Measurements from ENCODE around the gene TLR5.
"Not testable (repeated sequence)": the region's sequence is repeated elsewhere in the genome, so short reads cannot be mapped to it uniquely, and the experiment has no call there.

Gene TLR5

GRCh38 chr1:223142795-223143536 is at the start of gene TLR5:
Gene TLR5 (minus strand): TSS chr1:223143248. CDS start chr1:223113031, 30,217 bp downstream.
- DNase-seq = peak; percentile 8

GRCh38 chr1:223189903-223190724 is 47.1 kb upstream of the TLR5 start:
- DNase-seq = no peak

GRCh38 chr1:223189525-223189902 is 46.5 kb upstream of the TLR5 start:
- no peak for DNase-seq

- no peak for DNase-seq
Observed at GRCh38 chr1:223188618-223189356, 45.7 kb upstream of the TLR5 start.

GRCh38 chr1:223186800-223187199 is 43.8 kb upstream of the TLR5 start:
- no peak for DNase-seq

GRCh38 chr1:223183268-223183862 is 40.3 kb upstream of the TLR5 start:
- DNase-seq = no peak

- no peak for DNase-seq
Observed at GRCh38 chr1:223180731-223181321, 37.8 kb upstream of the TLR5 start.

- DNase-seq = no peak
Observed at GRCh38 chr1:223179786-223180185, 36.7 kb upstream of the TLR5 start.

GRCh38 chr1:223179280-223179679 is 36.2 kb upstream of the TLR5 start:
- DNase-seq = no peak

- DNase-seq = peak; percentile 11
Observed at GRCh38 chr1:223177681-223178080, 34.6 kb upstream of the TLR5 start.

GRCh38 chr1:223176437-223176836 is 33.4 kb upstream of the TLR5 start:
- DNase-seq = no peak

- no peak for DNase-seq
Observed at GRCh38 chr1:223175633-223176032, 32.6 kb upstream of the TLR5 start.

- no peak for DNase-seq
Observed at GRCh38 chr1:223175032-223175431, 32.0 kb upstream of the TLR5 start.

GRCh38 chr1:223169458-223169857 is 26.4 kb upstream of the TLR5 start:
- not testable (repeated sequence) for DNase-seq

- no peak for DNase-seq
Observed at GRCh38 chr1:223161321-223161720, 18.3 kb upstream of the TLR5 start.

- DNase-seq = no peak
Observed at GRCh38 chr1:223156343-223156742, 13.3 kb upstream of the TLR5 start.

- no peak for DNase-seq
Observed at GRCh38 chr1:223155153-223155552, 12.1 kb upstream of the TLR5 start.

GRCh38 chr1:223153177-223154119 is 10.4 kb upstream of the TLR5 start:
- no peak for DNase-seq

GRCh38 chr1:223152399-223152798 is 9.4 kb upstream of the TLR5 start:
- no peak for DNase-seq

- DNase-seq = no peak
Observed at GRCh38 chr1:223150443-223150842, 7.4 kb upstream of the TLR5 start.

GRCh38 chr1:223147873-223148272 is 4.8 kb upstream of the TLR5 start:
- no peak for DNase-seq

GRCh38 chr1:223147409-223147808 is 4.4 kb upstream of the TLR5 start:
- DNase-seq = no peak
